ENCODE measurements around the gene LRRC4B. TPM values are rescaled to one million over a fixed set of nuclear protein-coding genes. Genes with fewer than 3 reads are reported as not detected.

The LRRC4B gene
- total and polyA plus RNA-seq, 9 donors = 0.12 to 7.9 (median 2.5) TPM

DNA sequence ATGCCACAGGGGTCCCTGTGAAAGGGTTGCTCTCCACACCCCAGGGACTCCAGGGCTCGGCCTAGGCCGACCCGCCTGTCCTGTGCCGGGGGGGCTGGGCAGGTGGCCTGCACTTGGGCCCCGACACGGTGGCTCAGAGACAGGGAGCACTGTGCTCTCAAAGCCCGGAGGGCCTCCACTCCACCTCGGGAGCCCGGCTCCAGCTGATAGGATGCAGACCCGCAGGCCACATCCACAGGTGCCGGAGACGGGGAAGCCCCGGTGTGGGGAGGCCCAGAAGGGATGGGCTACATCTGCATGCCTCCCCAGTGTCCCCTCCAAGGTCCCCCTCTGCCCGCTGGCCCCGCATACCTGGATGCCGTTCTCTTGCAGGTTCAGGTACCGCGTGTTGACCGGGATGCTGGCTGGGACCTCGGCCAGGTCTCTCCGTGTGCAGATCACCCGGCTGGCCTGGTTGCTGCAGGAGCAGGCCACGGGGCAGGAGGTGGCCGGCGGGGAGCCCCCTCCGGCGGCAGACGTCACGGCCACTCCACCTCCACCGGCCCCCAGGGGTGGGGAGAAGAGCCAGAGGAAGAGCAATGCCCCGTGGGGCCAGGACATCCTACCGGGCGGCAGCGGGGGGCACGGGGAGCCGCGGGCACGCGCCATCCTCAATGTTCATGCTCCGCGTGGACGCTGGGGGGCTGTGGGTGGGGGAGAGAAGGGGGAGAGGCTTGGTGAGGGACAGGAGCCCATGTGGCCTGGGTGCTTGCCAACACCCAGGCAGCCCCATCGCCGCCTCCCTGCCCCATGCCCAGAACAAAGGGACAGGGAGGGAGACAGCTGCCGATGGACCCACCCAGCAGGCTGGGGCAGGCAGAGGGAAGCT is 19.8 kb downstream of the LRRC4B start:
- intact Hi-C loops (cut with DNase I) = loop anchor here in 1 of 4 donors (10.0 kb wide), 1 partner anchor 236 kb away; no protein-coding TSS in a partner anchor
- no peak for DNase-seq
- WGBS, 3 donors = 82 to 85% (median 82%) methylated on average over 37 to 45 of the region's 45 CpGs
- no peak for TF ChIP-seq EP300 (IDR thresholded peaks at IDR 0.05)
- TF ChIP-seq, protein P1, sequence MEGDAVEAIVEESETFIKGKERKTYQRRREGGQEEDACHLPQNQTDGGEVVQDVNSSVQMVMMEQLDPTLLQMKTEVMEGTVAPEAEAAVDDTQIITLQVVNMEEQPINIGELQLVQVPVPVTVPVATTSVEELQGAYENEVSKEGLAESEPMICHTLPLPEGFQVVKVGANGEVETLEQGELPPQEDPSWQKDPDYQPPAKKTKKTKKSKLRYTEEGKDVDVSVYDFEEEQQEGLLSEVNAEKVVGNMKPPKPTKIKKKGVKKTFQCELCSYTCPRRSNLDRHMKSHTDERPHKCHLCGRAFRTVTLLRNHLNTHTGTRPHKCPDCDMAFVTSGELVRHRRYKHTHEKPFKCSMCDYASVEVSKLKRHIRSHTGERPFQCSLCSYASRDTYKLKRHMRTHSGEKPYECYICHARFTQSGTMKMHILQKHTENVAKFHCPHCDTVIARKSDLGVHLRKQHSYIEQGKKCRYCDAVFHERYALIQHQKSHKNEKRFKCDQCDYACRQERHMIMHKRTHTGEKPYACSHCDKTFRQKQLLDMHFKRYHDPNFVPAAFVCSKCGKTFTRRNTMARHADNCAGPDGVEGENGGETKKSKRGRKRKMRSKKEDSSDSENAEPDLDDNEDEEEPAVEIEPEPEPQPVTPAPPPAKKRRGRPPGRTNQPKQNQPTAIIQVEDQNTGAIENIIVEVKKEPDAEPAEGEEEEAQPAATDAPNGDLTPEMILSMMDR (IDR thresholded peaks at IDR 0.05) = no peak
- TF ChIP-seq POLR2A (IDR thresholded peaks at IDR 0.05) = no peak
- Histone ChIP-seq H3K4me1 (ENCODE audit: insufficient read depth) (no peaks in the 10 kb centered on the region), H3K36me3 (no peaks in the 10 kb centered on the region), H3K4me3 (no peak overlapping the region), H3K27ac (no peak overlapping the region), H3K27me3 (no peaks in the 10 kb centered on the region), H3K9me3 (no peaks in the 10 kb centered on the region)

DNA sequence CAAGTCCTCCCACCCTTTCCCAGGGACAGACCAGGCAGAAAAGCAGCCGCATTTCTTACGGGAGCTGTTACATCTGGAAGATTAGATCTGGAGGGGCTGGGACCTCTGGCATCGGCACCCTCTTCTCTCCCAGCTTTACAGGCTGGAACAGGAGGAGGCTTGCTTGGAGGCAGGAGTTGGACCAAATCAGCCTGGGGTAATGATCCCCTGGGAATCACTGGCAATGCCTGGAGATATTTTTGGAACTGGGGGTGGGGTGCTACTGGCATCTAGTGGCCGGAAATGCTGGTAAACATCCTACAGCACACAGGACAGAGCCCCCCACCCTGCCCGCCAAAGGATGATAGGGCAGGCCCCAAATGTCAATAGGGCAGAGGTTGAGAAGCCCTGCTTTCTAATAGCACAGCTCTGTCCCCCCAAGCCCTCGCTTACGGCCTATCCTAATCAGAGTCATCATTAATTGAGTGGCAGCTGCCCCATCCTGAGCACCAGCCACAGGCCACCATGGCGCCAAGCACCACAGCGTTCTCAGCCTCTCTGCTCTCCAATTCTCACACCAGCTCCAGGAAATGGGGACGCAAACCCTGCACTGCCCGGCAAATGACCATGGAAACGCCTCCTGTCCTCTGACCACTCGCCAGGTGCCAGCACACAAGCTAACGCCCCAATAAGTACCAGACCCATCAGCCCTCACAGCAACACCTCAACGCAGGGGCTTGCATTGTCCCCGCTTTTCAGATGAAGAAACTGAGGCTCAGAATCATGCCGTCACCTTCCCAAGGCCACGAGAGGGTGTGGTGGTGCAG is 20.6 kb downstream of the LRRC4B start:
- Histone ChIP-seq H3K4me1 (ENCODE audit: insufficient read depth) (no peaks in the 10 kb centered on the region), H3K36me3 (no peaks in the 10 kb centered on the region), H3K27ac (no peak overlapping the region), H3K9me3 (no peaks in the 10 kb centered on the region), H3K27me3 (no peaks in the 10 kb centered on the region), H3K4me3 (no peak overlapping the region)
- TF ChIP-seq POLR2A (IDR thresholded peaks at IDR 0.05) (no peak), EP300 (IDR thresholded peaks at IDR 0.05) (no peak)
- TF ChIP-seq, protein P1 (IDR thresholded peaks at IDR 0.05) = no peak
- no peak for DNase-seq
- intact Hi-C loops (cut with DNase I) = loop anchor here in 1 of 4 donors (10.0 kb wide), 1 partner anchor 237 kb away; no protein-coding TSS in a partner anchor
- 66 to 73% (median 71%) methylated on average over 18 of the region's 18 CpGs for WGBS, 3 donors

DNA sequence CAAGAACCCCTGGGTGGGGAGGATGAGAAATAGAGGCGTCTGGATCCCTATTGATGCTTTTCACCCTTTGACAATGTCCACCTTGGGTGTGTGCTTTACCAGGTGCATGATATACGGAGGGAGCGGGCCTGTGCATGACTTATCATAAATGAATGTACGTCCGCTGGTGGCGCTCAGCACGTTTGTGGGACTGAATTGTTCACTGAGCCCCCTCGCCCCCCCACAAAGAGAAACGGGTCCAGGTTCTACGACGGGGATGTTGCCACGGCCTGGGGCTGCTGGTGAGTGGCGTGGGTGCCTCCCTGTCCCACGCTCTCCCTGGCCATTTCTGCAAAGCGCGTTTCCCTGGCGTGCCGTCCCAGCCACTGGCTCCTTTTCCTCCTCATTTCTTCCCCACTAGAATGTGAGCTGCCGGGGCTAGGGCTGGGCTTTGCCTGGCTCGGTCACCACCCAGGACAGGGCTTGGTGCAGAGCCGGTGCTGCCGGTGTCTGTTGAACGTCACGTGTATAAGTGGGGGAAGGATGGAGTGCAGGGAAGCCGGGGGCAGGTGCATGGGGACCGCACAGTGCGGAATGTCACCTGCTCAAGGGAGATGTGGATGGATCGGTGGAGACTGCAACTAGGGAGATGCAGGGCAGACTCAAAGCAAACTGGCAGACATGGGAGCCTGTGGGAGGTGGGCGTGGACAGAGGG is 21.6 kb downstream of the LRRC4B start:
- TF ChIP-seq, protein P1 (IDR thresholded peaks at IDR 0.05) = no peak
- no peak for TF ChIP-seq POLR2A (IDR thresholded peaks at IDR 0.05)
- DNase-seq = no peak
- Histone ChIP-seq H3K27me3 (no peaks in the 10 kb centered on the region), H3K4me1 (ENCODE audit: insufficient read depth) (no peaks in the 10 kb centered on the region), H3K36me3 (no peaks in the 10 kb centered on the region), H3K4me3 (no peak overlapping the region), H3K27ac (no peak overlapping the region), H3K9me3 (no peaks in the 10 kb centered on the region)
- intact Hi-C loops (cut with DNase I) = loop anchor here in 1 of 4 donors (10.0 kb wide), 1 partner anchor 238 kb away; no protein-coding TSS in a partner anchor
- 80 to 81% (median 81%) methylated on average over 29 of the region's 29 CpGs for WGBS, 3 donors

DNA sequence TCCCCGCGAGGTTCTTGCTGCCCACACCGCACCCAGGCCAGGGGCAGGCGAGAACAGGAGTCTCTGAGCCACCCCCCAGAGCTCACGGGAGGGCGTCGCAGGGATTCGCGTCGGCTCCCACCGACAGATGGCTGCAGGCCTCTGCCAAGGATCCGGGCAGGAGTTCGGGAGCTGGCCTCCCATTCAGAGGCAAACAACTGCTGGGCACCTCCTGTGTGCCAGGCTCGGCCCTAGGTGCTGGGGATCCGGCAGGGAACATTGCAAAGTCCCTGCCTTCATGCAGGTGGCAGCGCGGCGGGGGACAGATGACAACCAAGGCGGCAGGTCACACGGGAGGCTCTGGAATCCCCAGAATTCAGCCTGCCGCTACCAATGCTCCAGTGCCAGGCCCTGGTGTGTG is 25.3 kb downstream of the LRRC4B start:
- Histone ChIP-seq H3K4me3 (no peak overlapping the region), H3K36me3 (no peaks in the 10 kb centered on the region), H3K4me1 (ENCODE audit: insufficient read depth) (no peaks in the 10 kb centered on the region), H3K9me3 (no peaks in the 10 kb centered on the region), H3K27me3 (no peaks in the 10 kb centered on the region), H3K27ac (no peak overlapping the region)
- intact Hi-C loops (cut with DNase I) = loop anchor here in 1 of 4 donors (10.0 kb wide), 1 partner anchor 242 kb away; no protein-coding TSS in a partner anchor
- no peak for DNase-seq
- 81 to 88% (median 86%) methylated on average over 21 of the region's 21 CpGs for WGBS, 3 donors
- TF ChIP-seq EP300 (IDR thresholded peaks at IDR 0.05) (no peak), POLR2A (IDR thresholded peaks at IDR 0.05) (no peak)
- TF ChIP-seq, protein P1 (IDR thresholded peaks at IDR 0.05) = no peak
